Measurements from ENCODE around the gene ANXA9. TPM values are rescaled to one million over a fixed set of nuclear protein-coding genes. Genes with fewer than 3 reads are reported as not detected.
A peak's percentile ranks its signal among the peaks of the same experiment; 100 is the strongest.

ANXA9 gene
- total and polyA plus RNA-seq, 2 donors from 2014 or later: 3.3 to 38.5 TPM

- intact Hi-C loops (cut with DNase I): no loop called here
- Histone ChIP-seq H3K9ac (ENCODE audit: low read length in 3 of 3) (peak overlapping the region; percentile 89 to 95 (median 94)), H3K27me3 (ENCODE audit: control insufficient read depth, insufficient read depth, low read length) (no peaks in the 10 kb centered on the region), H3K9me3 (ENCODE audit: control insufficient read depth in 2 of 3, insufficient read depth in 1 of 3, low read length in 3 of 3) (no peaks in the 10 kb centered on the region), H3K4me3 (ENCODE audit: low read length in 3 of 3) (peak overlapping the region; percentile 81 to 95 (median 95)), H3K27ac (ENCODE audit: low read depth in 2 of 2, low read length in 2 of 2) (peak overlapping the region; percentile 91 to 95), H3K4me1 (ENCODE audit: control insufficient read depth in 2 of 3, insufficient read depth in 2 of 3, low read depth in 1 of 3, low read length in 3 of 3) (peaks cover 3 to 20% (median 14%) of the 10 kb centered on the region in 3 donors), H3K36me3 (ENCODE audit: control insufficient read depth in 2 of 3, insufficient read depth in 3 of 3, low read length in 3 of 3) (no peaks in the 10 kb centered on the region)
- TF ChIP-seq CTCF (IDR thresholded peaks at IDR 0.05; ENCODE audit: borderline replicate concordance, extremely low read depth, insufficient read depth): no peak
- FAIRE-seq: no peak
- no peak for DNase-seq
These were observed 27.1 kb downstream of the ANXA9 start for GRCh38 chr1:151009206-151009587.

GRCh38 chr1:151009674-151010345 lies 27.7 kb downstream of the ANXA9 start:
- Histone ChIP-seq H3K4me3 (ENCODE audit: low read length in 3 of 3) (peak overlapping the region in 1 of 3 donors; percentile 95), H3K36me3 (ENCODE audit: control insufficient read depth in 2 of 3, insufficient read depth in 3 of 3, low read length in 3 of 3) (no peaks in the 10 kb centered on the region), H3K9ac (ENCODE audit: low read length in 3 of 3) (peak overlapping the region in 1 of 3 donors; percentile 95), H3K9me3 (ENCODE audit: control insufficient read depth in 2 of 3, insufficient read depth in 1 of 3, low read length in 3 of 3) (no peaks in the 10 kb centered on the region), H3K27ac (ENCODE audit: low read depth in 2 of 2, low read length in 2 of 2) (no peak overlapping the region), H3K4me1 (ENCODE audit: control insufficient read depth in 2 of 3, insufficient read depth in 2 of 3, low read depth in 1 of 3, low read length in 3 of 3) (peaks cover 3 to 20% (median 14%) of the 10 kb centered on the region in 3 donors), H3K27me3 (ENCODE audit: control insufficient read depth, insufficient read depth, low read length) (no peaks in the 10 kb centered on the region)
- no peak for DNase-seq
- TF ChIP-seq CTCF (IDR thresholded peaks at IDR 0.05; ENCODE audit: borderline replicate concordance, extremely low read depth, insufficient read depth): no peak
- no peak for FAIRE-seq
- intact Hi-C loops (cut with DNase I): no loop called here

- DNase-seq: no peak
- FAIRE-seq: no peak
- no peaks in the 10 kb centered on the region for H3K27me3 ChIP-seq (ENCODE audit: control insufficient read depth, insufficient read depth, low read length)
- H3K27ac ChIP-seq (ENCODE audit: low read depth in 2 of 2, low read length in 2 of 2): no peak overlapping the region
- H3K4me1 ChIP-seq (ENCODE audit: control insufficient read depth in 2 of 3, insufficient read depth in 2 of 3, low read depth in 1 of 3, low read length in 3 of 3): peaks cover 3 to 19% (median 14%) of the 10 kb centered on the region in 3 donors
- no peaks in the 10 kb centered on the region for H3K36me3 ChIP-seq (ENCODE audit: control insufficient read depth in 2 of 3, insufficient read depth in 3 of 3, low read length in 3 of 3)
- H3K4me3 ChIP-seq (ENCODE audit: low read length in 3 of 3): no peak overlapping the region
- no peak overlapping the region for H3K9ac ChIP-seq (ENCODE audit: low read length in 3 of 3)
- intact Hi-C loops (cut with DNase I): no loop called here
- H3K9me3 ChIP-seq (ENCODE audit: control insufficient read depth in 2 of 3, insufficient read depth in 1 of 3, low read length in 3 of 3): no peaks in the 10 kb centered on the region
- no peak for TF ChIP-seq CTCF (IDR thresholded peaks at IDR 0.05; ENCODE audit: borderline replicate concordance, extremely low read depth, insufficient read depth)
These were observed 28.2 kb downstream of the ANXA9 start for GRCh38 chr1:151010346-151010726.
